CD14-positive monocyte (primary cell): ENCODE data around the gene ERFE. TPM values are rescaled to one million over a fixed set of nuclear protein-coding genes. Genes with fewer than 3 reads are reported as not detected.

Source experiments
- DNase-seq, 3 donors: peaks; one replicate each; pipeline ENCODE4 v3.0.0-alpha.2; 2011 to 2022
- H2AFZ ChIP-seq: 2 replicates; pipeline ENCODE4 v1.6.0; 2012; ENCODE audit warnings: mild to moderate bottlenecking, low read depth, low read length, inconsistent platforms; ENCODE audit not compliant: insufficient read depth, poor library complexity, severe bottlenecking
- H3K27ac ChIP-seq, 2 donors: 1 replicate in 1 of 2; 2 replicates in 1 of 2; pipeline ENCODE4 v1.5.1; 2012 to 2013; ENCODE audit warnings: low read length in 2 of 2, control low read depth in 1 of 2, inconsistent platforms in 1 of 2, low read depth in 1 of 2, mild to moderate bottlenecking in 1 of 2
- H3K27me3 ChIP-seq, 2 donors: one replicate each; pipeline versions ENCODE4 v1.6.0 to v1.6.1; 2011 to 2013; ENCODE audit warnings: low read length in 2 of 2; ENCODE audit not compliant: control insufficient read depth in 2 of 2, insufficient read depth in 2 of 2
- H3K36me3 ChIP-seq, 2 donors: replicated peaks in 1 of 2; 1 replicate in 1 of 2; 2 replicates in 1 of 2; pipeline versions ENCODE4 v1.5.1 to v1.6.1; 2012 to 2013; ENCODE audit warnings: low read length in 2 of 2, control low read depth in 1 of 2, inconsistent platforms in 1 of 2, mild to moderate bottlenecking in 1 of 2; ENCODE audit not compliant: insufficient read depth in 2 of 2, control insufficient read depth in 1 of 2
- H3K4me1 ChIP-seq, 2 donors: 1 replicate in 1 of 2; 2 replicates in 1 of 2; pipeline versions ENCODE4 v1.5.1 to v1.6.1; 2012 to 2013; ENCODE audit warnings: low read length in 2 of 2, control low read depth in 1 of 2, inconsistent platforms in 1 of 2, mild to moderate bottlenecking in 1 of 2, moderate library complexity in 1 of 2; ENCODE audit not compliant: insufficient read depth in 2 of 2, control insufficient read depth in 1 of 2
- H3K4me2 ChIP-seq: replicated peaks from 2 replicates; pipeline ENCODE3; 2012; ENCODE audit warnings: low read length, moderate library complexity, mild to moderate bottlenecking; ENCODE audit not compliant: poor library complexity, severe bottlenecking; ENCODE audit errors: extremely low read depth
- H3K4me3 ChIP-seq, 3 experiments: fragments of 200-600 bp in 1 of 3; sonication (generic) in 1 of 3; replicated peaks in 1 of 3; 1 replicate in 2 of 3; 2 replicates in 1 of 3; pipeline ENCODE4 v1.5.1; 2011 to 2013; ENCODE audit warnings: low read length in 3 of 3, mild to moderate bottlenecking in 3 of 3, control low read depth in 2 of 3, low read depth in 2 of 3, inconsistent platforms in 1 of 3, moderate library complexity in 1 of 3
- H3K79me2 ChIP-seq: 2 replicates; pipeline ENCODE4 v1.6.0; 2012; ENCODE audit warnings: mild to moderate bottlenecking, control low read depth, inconsistent platforms, low read length, moderate library complexity; ENCODE audit not compliant: insufficient read depth
- H3K9ac ChIP-seq: 2 replicates; pipeline ENCODE4 v1.6.0; 2017; ENCODE audit warnings: low read length, mild to moderate bottlenecking; ENCODE audit not compliant: insufficient read depth, poor library complexity, severe bottlenecking
- H3K9me3 ChIP-seq, 2 donors: replicated peaks in 1 of 2; 1 replicate in 1 of 2; 2 replicates in 1 of 2; pipeline versions ENCODE4 v1.5.1 to v1.6.1; 2012 to 2013; ENCODE audit warnings: low read length in 2 of 2, control low read depth in 1 of 2; ENCODE audit not compliant: control insufficient read depth in 1 of 2, insufficient read depth in 1 of 2
- H4K20me1 ChIP-seq: 2 replicates; pipeline ENCODE4 v1.6.0; 2012; ENCODE audit warnings: mild to moderate bottlenecking, low read length, control low read depth, moderate library complexity; ENCODE audit not compliant: insufficient read depth
- H3K27ac Mint-ChIP-seq, 7 donors: one replicate each; pipeline ENCODE4 v1.8.0; 2020; ENCODE audit warnings: mild to moderate bottlenecking in 7 of 7, mixed read lengths in 7 of 7, moderate library complexity in 6 of 7, inconsistent platforms in 2 of 7
- H3K27me3 Mint-ChIP-seq, 3 donors: one replicate each; pipeline ENCODE4 v1.8.0; 2021 to 2022; ENCODE audit warnings: low read depth in 3 of 3, mild to moderate bottlenecking in 3 of 3, mixed read lengths in 3 of 3, moderate library complexity in 3 of 3, inconsistent platforms in 1 of 3
- H3K36me3 Mint-ChIP-seq, 2 donors: one replicate each; pipeline ENCODE4 v1.8.0; 2020; ENCODE audit warnings: mixed read lengths in 2 of 2, inconsistent platforms in 1 of 2, mild to moderate bottlenecking in 1 of 2
- H3K4me1 Mint-ChIP-seq: one replicate; pipeline ENCODE4 v1.8.0; 2020; ENCODE audit warnings: mild to moderate bottlenecking, mixed read lengths
- H3K4me3 Mint-ChIP-seq, 2 donors: one replicate each; pipeline ENCODE4 v1.8.0; 2020; ENCODE audit warnings: mild to moderate bottlenecking in 2 of 2, mixed read lengths in 2 of 2, moderate library complexity in 1 of 2
- H3K9me3 Mint-ChIP-seq, 7 donors: one replicate each; pipeline ENCODE4 v1.8.0; 2020 to 2022; ENCODE audit warnings: mixed read lengths in 7 of 7, mild to moderate bottlenecking in 6 of 7, moderate library complexity in 6 of 7, inconsistent platforms in 2 of 7
- CTCF ChIP-seq: fragments of 200-600 bp; IDR thresholded peaks from one replicate; pipeline ENCODE4 v1.8.0; 2022; ENCODE audit warnings: antibody characterized with exemption, mild to moderate bottlenecking
- WGBS: methylation state at CpG from one replicate; pipeline ENCODE4 v1.1.5; 2013; ENCODE audit warnings: missing lambda C conversion rate; ENCODE audit not compliant: insufficient coverage; 5-methylcytosine and 5-hydroxymethylcytosine counted together
- intact Hi-C, 2 donors: fragments of 100-400 bp; cut with micrococcal nuclease; formaldehyde crosslinking; loops; one replicate each; pipeline versions ENCODE4 v1.15.0 to v1.15.1; 2023
- polyA plus RNA-seq, 3 donors: library from polyadenylated mRNA; depleted of rRNA in 1 of 3; unstranded in 2 of 3; stranded (reverse) in 1 of 3; fragments of 300-500 nt in 2 of 3; fragments of >200 nt in 1 of 3; fragmentation: Illumina TruSeq in 2 of 3; gene quantifications; 1 replicate in 2 of 3; 2 replicates in 1 of 3; pipeline ENCODE4 v1.2.3, GENCODE V29; 2012 to 2021

ERFE gene
- polyA plus RNA-seq, 3 donors: not detected

GRCh38 chr2:238133499-238134392 lies 25.0 kb upstream of the ERFE start:
- H3K36me3 ChIP-seq: no peaks in the 10 kb centered on the region
- H3K27me3 Mint-ChIP-seq: peaks cover 0 to 5% (median 2%) of the 10 kb centered on the region in 3 donors
- peaks cover 23 to 25% of the 10 kb centered on the region in 2 donors for H3K4me1 ChIP-seq
- no peaks in the 10 kb centered on the region for H3K9me3 Mint-ChIP-seq
- no peak overlapping the region for H3K4me3 ChIP-seq
- intact Hi-C loops: no loop called here
- peak overlapping the region in 2 of 7 donors; percentile 14 to 76 for H3K27ac Mint-ChIP-seq
- DNase-seq: no peak
- H3K4me1 Mint-ChIP-seq: peaks cover 32% of the 10 kb centered on the region
- H3K27ac ChIP-seq: no peak overlapping the region
- WGBS: 78% methylated on average over 13 of the region's 14 CpGs
- H3K9me3 ChIP-seq: no peaks in the 10 kb centered on the region
- no peak overlapping the region for H2AFZ ChIP-seq
- no peaks in the 10 kb centered on the region for H3K27me3 ChIP-seq
- no peaks in the 10 kb centered on the region for H3K79me2 ChIP-seq
- no peaks in the 10 kb centered on the region for H4K20me1 ChIP-seq
- H3K4me2 ChIP-seq: no peak overlapping the region
- TF ChIP-seq CTCF: no peak
- H3K4me3 Mint-ChIP-seq: no peak overlapping the region
- no peaks in the 10 kb centered on the region for H3K36me3 Mint-ChIP-seq
- H3K9ac ChIP-seq: no peak overlapping the region

GRCh38 chr2:238134393-238134785 lies 24.4 kb upstream of the ERFE start:
- H3K27ac Mint-ChIP-seq: no peak overlapping the region
- no peak for DNase-seq
- no peak overlapping the region for H3K27ac ChIP-seq

More at GRCh38 chr2:238134393-238134785, 24.4 kb upstream of the ERFE start:
- Histone ChIP-seq H3K9me3 (no peaks in the 10 kb centered on the region), H2AFZ (no peak overlapping the region), H3K27me3 (no peaks in the 10 kb centered on the region), H3K79me2 (no peaks in the 10 kb centered on the region), H4K20me1 (no peaks in the 10 kb centered on the region), H3K9ac (no peak overlapping the region), H3K4me1 (peaks cover 24 to 32% of the 10 kb centered on the region in 2 donors), H3K4me2 (no peak overlapping the region), H3K4me3 (no peak overlapping the region), H3K36me3 (no peaks in the 10 kb centered on the region)
- no peaks in the 10 kb centered on the region for H3K36me3 Mint-ChIP-seq
- no peaks in the 10 kb centered on the region for H3K9me3 Mint-ChIP-seq
- 97% methylated on average over 8 of the region's 11 CpGs for WGBS
- intact Hi-C loops: no loop called here
- no peak overlapping the region for H3K4me3 Mint-ChIP-seq
- no peak for TF ChIP-seq CTCF
- H3K27me3 Mint-ChIP-seq: peaks cover 0 to 5% (median 2%) of the 10 kb centered on the region in 3 donors
- peaks cover 32% of the 10 kb centered on the region for H3K4me1 Mint-ChIP-seq
